Fibroblast of lung (primary cell): ENCODE results near the gene JAZF1.

Experiments used
- CTCF ChIP-seq, 2 donors: IDR thresholded peaks in 1 of 2; conservative IDR thresholded peaks in 1 of 2; 1 replicate in 1 of 2; 2 replicates in 1 of 2; pipeline ENCODE4 v1.5.1; 2011 to 2012; ENCODE audit warnings: low read length in 2 of 2, control low read depth in 1 of 2, inconsistent platforms in 1 of 2, low read depth in 1 of 2, mild to moderate bottlenecking in 1 of 2
- EZH2 ChIP-seq: IDR thresholded peaks from 2 replicates; pipeline ENCODE4 v1.5.1; 2012; ENCODE audit warnings: low read length, control low read depth, mild to moderate bottlenecking; ENCODE audit errors: missing control alignments

DNA sequence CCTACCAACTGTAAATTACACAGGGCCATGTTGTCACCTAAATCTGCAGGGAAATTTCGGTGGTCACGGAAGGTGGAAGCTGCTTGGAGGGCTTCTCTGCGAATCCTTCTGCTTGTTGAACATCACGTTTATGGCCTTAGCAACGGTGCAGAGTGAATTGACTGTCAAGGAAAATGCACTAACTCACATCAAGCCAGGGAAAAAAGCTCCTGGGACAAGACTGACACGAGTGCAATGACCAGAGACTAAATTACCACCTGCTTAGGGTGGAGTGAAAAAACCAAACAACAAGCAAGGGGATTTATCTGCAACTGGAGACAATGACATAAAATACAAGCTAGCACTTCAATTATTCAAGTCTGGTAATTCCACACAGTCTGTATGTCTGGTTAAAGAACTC, 211.2 kb downstream of the JAZF1 start:
- TF ChIP-seq CTCF (conservative IDR thresholded peaks at IDR 0.05 in 1 of 2, IDR thresholded peaks at IDR 0.05 in 1 of 2; ENCODE audit: low read depth in 1 of 2, low read length in 2 of 2) (no peak), EZH2 (no peak)
